HG02798 (cell line): ENCODE results near the gene OLFM1.
"Not testable (repeated sequence)": the region's sequence is repeated elsewhere in the genome, so short reads cannot be mapped to it uniquely, and the experiment has no call there.

Source experiments
- ATAC-seq: cut with Tn5 transposase; IDR thresholded peaks from one replicate; pipeline ENCODE4 v1.9.1; 2021; ENCODE audit warnings: mild to moderate bottlenecking; ENCODE audit not compliant: unreplicated experiment, poor library complexity

Gene OLFM1

GRCh38 chr9:135146766-135147473, 59.5 kb downstream of the OLFM1 start:
- ATAC-seq = no peak

DNA sequence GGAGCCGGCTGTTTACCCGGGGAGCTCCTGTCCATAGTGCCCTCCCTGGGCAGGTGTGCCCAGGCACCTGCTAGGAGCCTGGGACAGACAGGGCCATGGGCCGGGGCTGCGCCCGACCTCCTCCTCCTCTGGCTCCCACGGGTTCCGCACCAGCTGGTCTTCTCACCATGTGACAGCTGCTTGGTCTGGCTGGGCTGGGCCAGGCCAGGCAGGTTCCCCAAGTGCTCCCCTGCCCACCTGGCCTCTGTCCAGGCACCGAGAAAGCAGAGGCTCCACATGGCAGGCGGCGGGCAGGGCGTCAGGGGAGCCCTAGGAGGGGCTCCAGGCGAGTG, 60.0 kb downstream of the OLFM1 start:
- ATAC-seq = no peak

GRCh38 chr9:135147938-135148337, 60.5 kb downstream of the OLFM1 start:
- no peak for ATAC-seq

DNA sequence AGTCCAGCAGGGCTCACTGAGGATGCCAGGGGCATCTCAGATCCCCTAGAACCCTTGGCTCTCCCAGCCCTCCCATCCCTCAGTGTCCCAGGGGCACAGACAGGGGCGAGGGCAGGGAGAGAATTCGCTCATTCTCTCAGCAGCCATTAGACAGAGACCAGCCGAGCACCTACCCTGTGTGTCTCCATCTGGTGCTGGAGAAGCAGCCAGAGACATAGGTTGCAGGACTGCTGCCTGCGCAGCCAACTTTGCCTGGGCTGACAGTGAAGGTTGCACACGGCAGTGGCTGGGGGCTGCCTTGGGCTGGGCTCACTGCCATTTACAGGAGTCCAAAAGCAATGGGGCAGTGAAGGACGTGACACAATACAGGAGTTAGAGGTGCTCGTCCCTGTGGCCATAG, 60.9 kb downstream of the OLFM1 start:
- ATAC-seq = no peak

GRCh38 chr9:135149901-135150300, 62.4 kb downstream of the OLFM1 start:
- not testable (repeated sequence) for ATAC-seq

- ATAC-seq = no peak
These were observed 63.5 kb downstream of the OLFM1 start for GRCh38 chr9:135150981-135151380.

GRCh38 chr9:135151757-135152613, 64.5 kb downstream of the OLFM1 start:
- no peak for ATAC-seq

DNA sequence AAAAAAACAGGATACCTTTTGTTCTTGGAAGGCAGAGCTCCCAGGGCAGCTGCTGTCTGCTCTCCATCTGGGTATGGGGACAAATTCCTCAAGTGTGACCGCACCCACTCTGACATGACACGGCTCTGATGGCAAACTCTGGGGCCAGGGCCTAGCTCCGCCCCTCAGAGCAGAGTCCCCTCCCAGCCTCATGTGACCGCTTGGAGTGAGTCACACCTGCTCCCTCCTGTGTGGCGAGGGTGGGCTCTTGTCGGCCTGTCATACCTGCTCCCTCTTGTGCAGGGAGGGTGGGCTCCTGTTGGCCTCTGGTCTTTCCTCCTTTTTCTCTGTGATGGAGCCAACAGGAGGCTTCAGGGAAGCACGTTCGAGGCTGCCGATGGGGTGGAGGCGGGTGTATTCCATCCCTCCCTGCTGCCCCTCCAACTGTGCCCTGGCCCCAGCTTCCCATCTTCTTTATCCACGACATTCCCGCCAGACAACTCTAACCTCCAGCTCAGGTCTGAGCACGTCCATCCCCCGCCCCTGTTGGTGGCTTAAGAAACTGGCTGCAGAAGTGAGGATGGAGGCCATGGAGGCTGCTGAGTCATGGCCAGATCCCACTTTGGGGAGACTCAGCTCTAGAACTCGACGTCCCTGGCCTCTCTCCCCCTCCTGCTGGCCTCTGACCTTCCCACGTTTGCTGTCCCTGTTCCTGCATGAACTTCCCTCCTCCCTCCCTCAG, 65.3 kb downstream of the OLFM1 start:
- ATAC-seq = no peak

GRCh38 chr9:135154050-135154615, 66.7 kb downstream of the OLFM1 start:
- no peak for ATAC-seq

DNA sequence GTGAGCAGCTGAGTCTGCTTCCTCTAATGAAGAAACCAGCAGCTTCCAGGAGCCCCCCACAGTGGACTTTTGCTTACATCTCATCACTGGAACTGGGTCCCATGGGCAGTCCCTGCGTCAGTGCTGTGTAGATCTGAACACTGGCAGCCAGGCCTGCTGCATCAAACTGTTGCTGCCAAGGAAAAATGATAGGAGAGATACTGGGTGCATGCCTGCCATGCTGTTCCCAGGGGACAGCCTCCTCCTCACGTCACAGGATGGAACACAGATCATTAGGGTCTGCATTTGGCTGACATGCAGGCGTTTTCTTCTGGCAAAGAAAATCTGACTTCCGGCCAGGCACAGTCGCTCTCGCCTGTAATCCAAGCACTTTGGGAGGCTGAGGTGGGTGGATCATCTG, 67.9 kb downstream of the OLFM1 start:
- no peak for ATAC-seq

GRCh38 chr9:135156525-135157510, 69.3 kb downstream of the OLFM1 start:
- no peak for ATAC-seq

DNA sequence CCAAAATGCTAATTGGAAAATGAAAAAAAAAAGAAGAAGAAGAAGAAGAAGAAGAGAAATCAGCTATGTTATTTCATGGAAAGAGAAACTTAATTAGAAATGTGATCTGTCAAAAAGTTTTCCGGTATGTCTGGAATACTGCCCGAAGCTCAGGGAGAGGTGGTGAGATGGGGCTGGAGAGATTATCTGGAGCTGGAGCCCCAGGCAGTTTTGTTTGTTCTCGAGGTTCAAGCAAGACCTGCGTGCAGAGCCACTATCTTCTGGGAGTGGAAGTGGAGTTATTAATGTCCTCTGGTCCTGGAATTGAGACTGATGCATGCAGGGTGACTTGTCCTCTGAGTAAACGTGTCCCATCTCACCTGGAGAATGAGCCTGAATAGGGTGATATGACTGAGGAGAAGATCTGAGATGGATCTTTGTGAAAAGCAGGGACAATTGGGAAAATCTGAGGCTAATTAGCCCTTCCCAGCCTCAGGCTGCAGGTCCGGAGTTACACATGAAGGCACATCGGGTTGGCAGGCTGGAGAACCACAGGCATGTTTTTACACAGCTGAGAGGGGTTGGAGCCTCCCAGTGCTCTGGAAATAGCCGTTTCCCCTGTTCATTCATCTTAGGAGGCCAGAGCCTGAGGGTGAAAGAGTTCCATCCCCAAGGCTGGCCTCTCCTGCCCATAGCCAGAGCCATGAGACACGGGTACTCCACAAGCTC, 70.5 kb downstream of the OLFM1 start:
- no peak for ATAC-seq

DNA sequence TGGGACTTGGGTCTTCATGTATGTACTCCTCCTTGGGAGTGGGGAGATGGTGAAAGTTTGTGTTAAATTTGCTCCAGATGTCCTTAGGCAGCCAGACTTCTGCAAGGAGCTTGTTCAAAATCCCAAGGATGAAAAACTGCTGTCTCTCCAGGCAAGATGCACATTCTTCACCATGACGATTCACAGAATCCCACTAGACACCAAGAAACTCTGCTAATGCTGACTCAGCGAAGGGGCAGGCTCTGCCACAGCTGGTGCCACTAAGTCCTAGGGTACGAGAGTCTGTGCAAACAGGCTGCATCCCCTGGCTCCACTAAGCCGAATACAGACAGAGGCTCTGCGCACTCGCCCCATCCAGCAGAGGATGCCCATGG, 71.1 kb downstream of the OLFM1 start:
- no peak for ATAC-seq

GRCh38 chr9:135159801-135160200, 72.3 kb downstream of the OLFM1 start:
- ATAC-seq = no peak

DNA sequence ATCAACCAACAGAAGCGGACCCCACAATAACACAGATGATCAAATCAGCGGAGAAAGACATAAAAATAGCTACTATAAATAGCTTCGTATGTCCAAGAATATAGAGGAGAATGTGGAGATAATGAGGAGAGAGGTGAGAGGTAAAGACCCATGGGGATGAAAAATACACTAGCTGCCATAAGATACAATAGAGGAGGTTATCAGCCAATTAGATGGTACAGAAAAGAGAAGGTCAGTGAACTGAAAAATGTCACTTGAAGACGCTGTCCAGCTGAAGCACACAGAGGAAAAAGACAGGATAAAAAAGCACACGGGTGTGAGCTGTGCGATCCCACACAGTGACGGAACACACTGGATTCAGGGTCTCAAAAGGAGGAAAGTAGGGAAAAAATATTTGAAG, 73.4 kb downstream of the OLFM1 start:
- no peak for ATAC-seq

GRCh38 chr9:135162599-135162998, 75.1 kb downstream of the OLFM1 start:
- not testable (repeated sequence) for ATAC-seq

DNA sequence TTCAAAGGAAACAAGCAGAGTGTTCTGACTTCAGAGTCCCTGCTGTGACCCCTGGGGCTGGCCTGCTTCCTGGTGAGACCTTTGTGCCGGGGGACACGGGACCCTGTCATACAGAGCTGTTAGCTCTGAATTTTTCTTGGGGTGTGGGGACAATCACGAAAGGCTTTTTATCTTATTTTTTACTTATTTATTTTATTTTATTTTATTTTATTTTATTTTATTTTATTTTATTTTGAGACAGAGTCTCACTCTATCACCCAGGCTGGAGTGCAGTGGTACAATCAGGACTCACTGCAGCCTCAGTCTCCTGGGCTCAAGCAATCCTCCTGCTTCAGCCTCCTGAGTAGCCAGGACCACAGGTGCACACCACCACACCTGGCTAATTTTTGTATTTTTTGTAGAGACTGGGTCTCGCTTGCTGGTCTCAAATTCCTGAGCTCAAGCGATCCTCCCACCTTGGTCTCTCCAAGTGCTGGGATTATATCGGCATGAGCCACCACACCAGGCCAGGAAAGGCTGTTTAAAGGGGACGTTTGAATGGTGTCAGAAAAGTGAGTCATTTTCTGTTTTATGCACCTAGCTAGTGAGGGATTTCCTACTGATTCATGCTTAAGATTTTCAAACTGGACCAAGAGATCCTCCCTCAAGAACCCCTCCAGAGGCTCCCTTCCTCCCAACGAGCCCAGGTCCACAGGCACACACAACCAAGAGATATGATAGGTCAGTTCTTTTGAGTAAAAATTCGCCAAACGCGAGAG, 75.7 kb downstream of the OLFM1 start:
- ATAC-seq = no peak

DNA sequence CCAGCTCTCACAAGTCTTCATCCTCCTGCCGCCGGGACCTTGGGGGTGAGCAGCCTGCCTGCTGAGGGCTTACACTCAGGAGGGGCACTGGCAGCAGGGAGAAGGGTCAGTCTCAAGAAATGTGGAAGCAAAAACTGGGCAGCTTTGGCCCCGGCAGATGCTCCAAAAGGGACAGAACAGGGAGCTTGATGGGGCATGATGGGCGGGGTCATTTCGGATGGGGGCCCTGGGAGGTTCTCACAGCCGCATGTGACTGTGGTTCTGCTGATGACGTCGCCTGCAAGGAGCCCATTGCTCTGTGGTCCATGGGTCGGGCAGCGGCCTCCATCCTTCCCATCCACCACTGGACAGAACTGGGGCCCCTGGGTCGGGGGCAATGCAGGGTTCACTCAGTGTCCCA, 76.6 kb downstream of the OLFM1 start:
- no peak for ATAC-seq
